Ectodermal cell (in vitro differentiated cells): ENCODE results near the gene TPR.

Source experiments
- H3K27ac ChIP-seq: 2 replicates; pipeline ENCODE4 v1.7.0; 2013; ENCODE audit warnings: mild to moderate bottlenecking, low read depth, low read length; ENCODE audit not compliant: insufficient read depth, poor library complexity, severe bottlenecking
- H3K27me3 ChIP-seq: 2 replicates; pipeline ENCODE4 v1.7.0; 2013; ENCODE audit warnings: mild to moderate bottlenecking, low read length; ENCODE audit not compliant: insufficient read depth, control insufficient read depth, poor library complexity, severe bottlenecking
- H3K36me3 ChIP-seq: one replicate; pipeline ENCODE4 v1.7.0; 2013; ENCODE audit warnings: low read length; ENCODE audit not compliant: control insufficient read depth, insufficient read depth
- H3K4me1 ChIP-seq: one replicate; pipeline ENCODE4 v1.7.0; 2013; ENCODE audit warnings: low read length; ENCODE audit not compliant: control insufficient read depth, insufficient read depth
- H3K4me3 ChIP-seq: 2 replicates; pipeline ENCODE4 v1.7.0; 2013; ENCODE audit warnings: low read depth, low read length, control low read depth; ENCODE audit not compliant: insufficient read depth
- H3K9me3 ChIP-seq: 2 replicates; pipeline ENCODE4 v1.7.0; 2013; ENCODE audit warnings: mild to moderate bottlenecking, low read length, moderate library complexity; ENCODE audit not compliant: control insufficient read depth
- WGBS, 2 experiments: methylation state at CpG; one replicate each; pipeline ENCODE4 v1.1.7; 2013; ENCODE audit warnings: missing lambda C conversion rate in 2 of 2; 5-methylcytosine and 5-hydroxymethylcytosine counted together

The TPR gene

GRCh38 chr1:186292875-186293274 lies 82.2 kb downstream of the TPR start:
- H3K27ac ChIP-seq, result no peak overlapping the region

GRCh38 chr1:186291271-186291670 lies 83.8 kb downstream of the TPR start:
- no peaks in the 10 kb centered on the region for H3K9me3 ChIP-seq
- no peak overlapping the region for H3K27ac ChIP-seq
- no peak overlapping the region for H3K4me3 ChIP-seq
- WGBS, 2 experiments, result 71 to 85% methylated on average over 2 of the region's 2 CpGs
- H3K27me3 ChIP-seq, result no peaks in the 10 kb centered on the region
- no peaks in the 10 kb centered on the region for H3K36me3 ChIP-seq
- H3K4me1 ChIP-seq, result no peaks in the 10 kb centered on the region

More at GRCh38 chr1:186292875-186293274, 82.2 kb downstream of the TPR start:
- 80 to 81% methylated on average over 1 of the region's 1 CpG for WGBS, 2 experiments
- H3K27me3 ChIP-seq, result no peaks in the 10 kb centered on the region
- no peaks in the 10 kb centered on the region for H3K36me3 ChIP-seq
- H3K4me3 ChIP-seq, result no peak overlapping the region
- no peaks in the 10 kb centered on the region for H3K4me1 ChIP-seq
- no peaks in the 10 kb centered on the region for H3K9me3 ChIP-seq

DNA sequence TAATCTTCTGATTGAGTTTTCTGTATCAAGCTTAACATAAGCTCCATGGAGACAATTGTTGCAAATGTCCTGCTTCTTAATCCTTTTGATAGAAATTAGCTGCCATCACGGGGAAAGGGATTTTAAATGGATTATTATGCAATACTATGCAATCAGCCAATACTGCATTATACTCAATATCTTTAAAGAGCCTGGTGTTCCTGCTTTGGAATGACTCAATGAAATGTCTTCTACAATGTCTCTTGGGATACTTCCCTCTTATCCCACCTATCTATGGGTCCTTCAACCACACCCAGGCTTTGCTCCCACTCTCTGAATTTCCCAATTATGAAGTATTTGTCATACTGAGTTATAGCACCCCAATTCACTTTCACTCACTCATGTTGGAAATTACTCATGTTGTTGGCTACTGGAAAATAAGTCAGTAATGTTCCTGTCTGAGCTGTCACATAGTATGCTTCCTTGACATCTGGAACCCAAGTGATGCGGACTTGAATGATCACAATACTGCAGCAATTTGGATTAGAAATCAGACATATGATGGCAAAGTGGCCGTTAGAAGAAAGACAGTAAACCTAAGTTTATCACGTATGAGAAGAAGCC lies 85.0 kb downstream of the TPR start:
- no peaks in the 10 kb centered on the region for H3K9me3 ChIP-seq
- H3K27ac ChIP-seq, result no peak overlapping the region
- H3K27me3 ChIP-seq, result no peaks in the 10 kb centered on the region
- H3K36me3 ChIP-seq, result no peaks in the 10 kb centered on the region
- H3K4me3 ChIP-seq, result no peak overlapping the region
- 93 to 99% methylated on average over 4 of the region's 4 CpGs for WGBS, 2 experiments
- H3K4me1 ChIP-seq, result no peaks in the 10 kb centered on the region

DNA sequence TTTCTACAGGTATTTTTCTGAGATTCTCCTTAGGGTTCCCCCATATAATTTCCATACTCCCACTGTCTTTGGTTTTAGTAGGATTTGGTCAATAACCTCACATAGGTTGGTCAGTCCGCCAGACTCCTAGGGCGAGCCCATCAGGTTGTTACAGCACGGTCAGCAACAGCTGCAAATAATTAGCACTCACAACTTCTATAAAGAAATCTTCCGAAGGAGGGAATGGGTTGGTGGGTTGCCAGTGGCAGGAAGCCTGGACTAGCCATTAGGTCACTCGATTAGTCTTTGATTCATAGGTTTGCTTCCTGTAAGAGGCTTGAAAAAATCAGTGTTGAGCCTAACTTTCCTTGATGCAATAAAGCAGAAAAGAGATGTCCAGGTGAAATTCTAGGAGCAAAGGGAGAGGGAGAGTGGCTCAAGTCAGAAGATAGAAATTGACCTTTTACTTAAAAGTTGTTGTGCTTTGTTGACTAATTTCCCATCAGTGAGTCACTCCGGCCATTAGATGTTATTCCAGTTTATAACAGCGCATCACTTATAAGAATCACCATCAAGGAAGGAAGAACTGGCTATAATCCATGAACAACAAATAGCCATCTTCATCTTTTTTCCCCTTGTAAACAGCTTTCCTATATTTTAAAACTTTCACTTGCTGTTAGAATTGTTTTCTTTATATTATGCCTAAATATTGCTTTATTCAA lies 88.3 kb downstream of the TPR start:
- 95% methylated on average over 7 of the region's 7 CpGs for WGBS, 2 experiments
- H3K27ac ChIP-seq, result no peak overlapping the region
- no peaks in the 10 kb centered on the region for H3K4me1 ChIP-seq
- H3K9me3 ChIP-seq, result no peaks in the 10 kb centered on the region
- no peaks in the 10 kb centered on the region for H3K36me3 ChIP-seq
- H3K4me3 ChIP-seq, result no peak overlapping the region
- no peaks in the 10 kb centered on the region for H3K27me3 ChIP-seq

DNA sequence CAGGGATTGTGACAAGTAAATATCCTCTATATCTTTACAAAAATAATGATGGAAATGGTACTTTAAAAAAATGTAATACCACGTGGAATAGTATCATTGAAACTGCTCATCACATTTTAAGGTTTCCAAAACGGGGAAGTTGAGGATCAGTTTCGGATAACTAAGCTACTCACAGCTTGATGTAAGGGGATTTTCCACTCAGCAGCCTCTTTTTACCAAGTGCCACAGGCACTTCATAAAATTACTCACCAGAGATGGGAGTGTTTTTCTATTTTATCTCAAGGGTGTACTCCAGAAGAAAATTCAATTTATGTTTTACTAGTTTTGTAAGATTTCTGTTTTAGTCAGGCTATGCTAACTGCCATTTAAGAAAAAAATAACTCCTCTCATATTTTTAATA lies 91.7 kb downstream of the TPR start:
- H3K4me3 ChIP-seq, result no peak overlapping the region
- no peaks in the 10 kb centered on the region for H3K36me3 ChIP-seq
- no peaks in the 10 kb centered on the region for H3K9me3 ChIP-seq
- no peaks in the 10 kb centered on the region for H3K27me3 ChIP-seq
- WGBS, 2 experiments, result 88 to 94% methylated on average over 3 of the region's 3 CpGs
- no peak overlapping the region for H3K27ac ChIP-seq
- no peaks in the 10 kb centered on the region for H3K4me1 ChIP-seq

DNA sequence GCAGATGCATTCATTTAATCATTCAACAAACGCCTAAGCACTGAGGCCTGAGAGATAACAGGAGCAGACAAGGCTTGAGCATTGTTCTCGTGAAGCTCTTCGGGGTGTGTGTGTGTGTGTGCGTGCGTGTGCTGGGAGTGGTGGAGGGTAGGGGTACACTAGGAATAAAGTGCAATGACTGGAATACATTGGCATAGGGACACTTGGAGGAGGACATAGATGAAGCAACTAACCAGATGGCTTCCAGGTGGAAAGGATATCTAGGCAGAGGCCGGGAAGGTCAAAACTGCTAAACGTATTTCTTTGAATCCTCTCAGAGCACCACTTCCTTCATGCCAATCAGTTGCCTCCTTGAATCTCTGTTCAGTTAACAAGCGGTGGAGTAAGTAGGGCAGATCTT lies 92.6 kb downstream of the TPR start:
- no peaks in the 10 kb centered on the region for H3K4me1 ChIP-seq
- WGBS, 2 experiments, result 91 to 98% methylated on average over 8 of the region's 8 CpGs
- H3K27ac ChIP-seq, result no peak overlapping the region
- H3K9me3 ChIP-seq, result no peaks in the 10 kb centered on the region
- no peak overlapping the region for H3K4me3 ChIP-seq
- H3K36me3 ChIP-seq, result no peaks in the 10 kb centered on the region
- no peaks in the 10 kb centered on the region for H3K27me3 ChIP-seq

DNA sequence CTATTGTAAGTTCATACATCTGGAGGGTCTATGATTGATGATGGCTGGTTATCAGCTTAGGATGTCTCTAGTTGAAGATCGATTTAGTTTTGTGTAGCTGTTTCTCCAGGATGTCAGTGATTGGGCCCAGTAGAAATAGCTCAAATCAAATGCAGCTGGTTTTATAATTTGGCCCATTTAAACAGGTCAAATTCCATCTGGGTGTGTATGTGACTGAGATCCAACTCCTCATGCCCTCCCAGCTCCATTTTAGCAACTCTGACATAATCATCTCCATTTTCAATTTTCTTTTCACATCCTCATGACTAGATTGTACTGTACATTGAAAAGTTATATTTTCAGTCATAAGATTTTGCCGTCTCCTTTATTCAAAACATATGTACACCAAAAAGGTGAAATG lies 99.2 kb downstream of the TPR start:
- WGBS, 2 experiments, result 95 to 96% methylated on average over 2 of the region's 2 CpGs
- H3K4me1 ChIP-seq, result no peaks in the 10 kb centered on the region
- H3K27me3 ChIP-seq, result no peaks in the 10 kb centered on the region
- no peak overlapping the region for H3K4me3 ChIP-seq
- no peaks in the 10 kb centered on the region for H3K36me3 ChIP-seq
- no peak overlapping the region for H3K27ac ChIP-seq
- no peaks in the 10 kb centered on the region for H3K9me3 ChIP-seq

GRCh38 chr1:186272486-186272885 lies 102.6 kb downstream of the TPR start:
- no peak overlapping the region for H3K27ac ChIP-seq
- H3K4me1 ChIP-seq, result no peaks in the 10 kb centered on the region
- H3K27me3 ChIP-seq, result no peaks in the 10 kb centered on the region
- no peaks in the 10 kb centered on the region for H3K36me3 ChIP-seq
- H3K9me3 ChIP-seq, result no peaks in the 10 kb centered on the region
- WGBS, 2 experiments, result 92 to 97% methylated on average over 1 of the region's 1 CpG
- no peak overlapping the region for H3K4me3 ChIP-seq

DNA sequence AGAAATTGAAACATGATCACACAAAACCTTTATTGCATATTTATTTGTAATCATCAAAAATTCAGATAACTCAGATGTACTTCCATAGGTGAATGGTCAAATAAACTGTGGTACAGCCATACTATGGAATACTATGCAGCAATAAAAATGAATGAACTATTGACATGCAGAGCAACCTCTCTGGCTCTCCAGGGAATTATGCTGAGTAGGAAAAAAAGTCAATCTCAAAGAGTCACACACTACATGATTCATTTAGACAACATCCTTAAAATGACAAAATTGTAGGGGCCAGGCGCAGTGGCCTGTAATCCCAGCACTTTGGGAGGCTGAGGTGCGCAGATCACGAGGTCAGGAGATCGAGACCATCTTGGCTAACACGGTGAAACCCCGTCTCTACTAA lies 104.0 kb downstream of the TPR start:
- Histone ChIP-seq H3K27ac (no peak overlapping the region), H3K4me3 (no peak overlapping the region), H3K4me1 (no peaks in the 10 kb centered on the region), H3K36me3 (no peaks in the 10 kb centered on the region), H3K9me3 (no peaks in the 10 kb centered on the region), H3K27me3 (no peaks in the 10 kb centered on the region)
- WGBS, 2 experiments, result 87 to 97% methylated on average over 5 to 6 of the region's 6 CpGs
